Activated effector memory CD4-positive, alpha-beta T cell treated with anti-CD3 and anti-CD28 coated beads, Interleukin-2, amount 50 U/mL, for 16 hours (primary cell): ENCODE results near the gene NFKBIZ.
"Not testable (repeated sequence)": the region's sequence is repeated elsewhere in the genome, so short reads cannot be mapped to it uniquely, and the experiment has no call there.

Experiments
- DNase-seq: peaks from one replicate; pipeline ENCODE4 v3.0.0-alpha.2; 2020

NFKBIZ gene

DNA sequence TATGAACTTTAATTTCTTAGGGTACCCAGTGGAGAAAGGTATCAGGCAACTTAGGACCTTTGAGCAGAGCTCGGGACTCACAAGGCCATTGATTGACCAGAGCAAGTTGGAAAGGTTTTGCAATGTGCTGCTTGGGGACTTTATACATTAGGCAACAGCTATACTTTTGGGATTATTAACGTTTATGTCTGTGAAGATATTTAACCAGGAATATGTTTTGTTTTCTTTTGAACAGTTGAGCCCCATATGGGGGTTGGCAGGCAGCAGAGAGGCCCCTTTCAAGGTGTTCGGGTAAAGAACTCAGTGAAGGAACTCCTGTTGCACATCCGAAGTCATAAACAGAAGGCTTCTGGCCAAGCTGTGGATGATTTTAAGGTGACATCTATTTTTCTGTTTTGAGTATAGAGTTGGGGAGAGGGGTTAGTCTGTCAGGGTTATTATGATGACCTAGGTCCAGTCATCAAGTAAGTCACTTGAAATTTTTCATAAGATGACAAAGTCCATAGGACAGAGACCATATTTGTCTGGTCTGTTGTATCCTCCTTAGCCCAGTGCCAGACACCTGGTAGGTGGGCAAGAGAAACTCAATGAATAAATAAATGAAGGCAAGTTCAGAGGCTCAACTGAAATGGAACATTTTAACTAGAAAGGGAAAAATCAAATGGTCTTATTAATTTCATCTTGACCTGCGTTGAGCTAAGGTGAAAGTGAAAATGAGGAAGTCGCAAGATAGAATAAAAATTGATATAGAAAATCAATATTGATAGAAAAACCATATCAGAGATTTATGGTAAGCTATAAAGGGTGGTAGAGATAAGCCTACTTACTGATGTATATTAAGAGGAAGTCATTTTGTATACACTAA lies 2.8 kb downstream of the NFKBIZ start:
- no peak for DNase-seq

DNA sequence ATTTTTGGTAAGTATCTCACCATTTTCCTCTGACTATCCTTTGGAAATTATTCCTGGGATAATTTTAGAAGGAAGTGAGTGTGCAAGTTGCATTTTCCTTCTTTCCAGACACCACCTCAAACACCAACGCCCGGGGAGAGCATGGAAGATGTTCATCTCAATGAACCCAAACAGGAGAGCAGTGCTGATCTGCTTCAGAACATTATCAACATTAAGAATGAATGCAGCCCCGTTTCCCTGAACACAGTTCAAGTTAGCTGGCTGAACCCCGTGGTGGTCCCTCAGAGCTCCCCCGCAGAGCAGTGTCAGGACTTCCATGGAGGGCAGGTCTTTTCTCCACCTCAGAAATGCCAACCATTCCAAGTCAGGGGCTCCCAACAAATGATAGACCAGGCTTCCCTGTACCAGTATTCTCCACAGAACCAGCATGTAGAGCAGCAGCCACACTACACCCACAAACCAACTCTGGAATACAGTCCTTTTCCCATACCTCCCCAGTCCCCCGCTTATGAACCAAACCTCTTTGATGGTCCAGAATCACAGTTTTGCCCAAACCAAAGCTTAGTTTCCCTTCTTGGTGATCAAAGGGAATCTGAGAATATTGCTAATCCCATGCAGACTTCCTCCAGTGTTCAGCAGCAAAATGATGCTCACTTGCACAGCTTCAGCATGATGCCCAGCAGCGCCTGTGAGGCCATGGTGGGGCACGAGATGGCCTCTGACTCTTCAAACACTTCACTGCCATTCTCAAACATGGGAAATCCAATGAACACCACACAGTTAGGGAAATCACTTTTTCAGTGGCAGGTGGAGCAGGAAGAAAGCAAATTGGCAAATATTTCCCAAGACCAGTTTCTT lies 3.9 kb downstream of the NFKBIZ start:
- no peak for DNase-seq

- DNase-seq, result no peak
These were observed 4.7 kb downstream of the NFKBIZ start for GRCh38 chr3:101853982-101854381.

- DNase-seq, result no peak
These were observed 5.4 kb downstream of the NFKBIZ start for GRCh38 chr3:101854608-101855304.

GRCh38 chr3:101857301-101857741 lies 8.0 kb downstream of the NFKBIZ start:
- no peak for DNase-seq

DNA sequence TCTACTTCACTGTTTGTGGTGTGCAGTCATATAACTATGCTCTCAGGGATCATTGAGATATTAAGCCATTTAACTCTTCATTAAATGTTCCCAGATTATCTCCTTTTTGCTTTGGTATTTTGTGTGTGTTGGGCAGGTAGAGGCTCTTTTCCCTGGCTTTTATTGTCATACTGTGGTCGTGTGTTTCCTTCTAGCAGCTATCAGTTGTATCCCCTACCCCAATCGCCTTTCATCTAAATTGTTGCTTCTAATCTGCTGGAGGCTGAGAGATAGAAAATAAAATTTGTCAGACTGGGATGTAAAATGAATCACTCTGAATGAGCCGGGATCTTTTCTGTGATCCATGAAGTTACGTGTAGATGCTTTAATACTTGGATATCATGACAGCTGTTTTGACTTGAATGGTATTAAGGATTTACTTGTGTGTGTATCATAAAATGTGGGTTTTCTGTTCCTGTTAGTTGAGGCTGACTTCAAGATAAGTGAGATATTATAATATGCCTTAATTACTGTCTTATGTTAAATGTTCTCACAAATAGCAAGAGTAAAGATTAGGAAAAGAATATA lies 9.2 kb downstream of the NFKBIZ start:
- no peak for DNase-seq

DNA sequence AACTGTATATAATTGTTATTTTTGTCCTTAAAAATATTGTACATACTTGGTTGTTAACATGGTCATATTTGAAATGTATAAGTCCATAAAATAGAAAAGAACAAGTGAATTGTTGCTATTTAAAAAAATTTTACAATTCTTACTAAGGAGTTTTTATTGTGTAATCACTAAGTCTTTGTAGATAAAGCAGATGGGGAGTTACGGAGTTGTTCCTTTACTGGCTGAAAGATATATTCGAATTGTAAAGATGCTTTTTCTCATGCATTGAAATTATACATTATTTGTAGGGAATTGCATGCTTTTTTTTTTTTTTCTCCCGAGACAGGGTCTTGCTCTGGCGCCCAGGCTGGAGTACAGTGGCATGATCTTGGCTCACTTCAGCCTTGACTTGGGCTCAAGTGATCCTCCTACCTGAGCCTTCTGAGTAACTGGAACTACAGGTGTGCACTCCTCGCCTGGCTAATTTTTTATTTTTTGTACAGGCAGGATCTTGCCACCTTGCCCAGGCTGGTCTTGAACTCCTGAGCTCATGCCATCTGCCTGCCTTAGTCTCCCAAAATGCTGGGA lies 10.7 kb downstream of the NFKBIZ start:
- DNase-seq, result no peak

DNA sequence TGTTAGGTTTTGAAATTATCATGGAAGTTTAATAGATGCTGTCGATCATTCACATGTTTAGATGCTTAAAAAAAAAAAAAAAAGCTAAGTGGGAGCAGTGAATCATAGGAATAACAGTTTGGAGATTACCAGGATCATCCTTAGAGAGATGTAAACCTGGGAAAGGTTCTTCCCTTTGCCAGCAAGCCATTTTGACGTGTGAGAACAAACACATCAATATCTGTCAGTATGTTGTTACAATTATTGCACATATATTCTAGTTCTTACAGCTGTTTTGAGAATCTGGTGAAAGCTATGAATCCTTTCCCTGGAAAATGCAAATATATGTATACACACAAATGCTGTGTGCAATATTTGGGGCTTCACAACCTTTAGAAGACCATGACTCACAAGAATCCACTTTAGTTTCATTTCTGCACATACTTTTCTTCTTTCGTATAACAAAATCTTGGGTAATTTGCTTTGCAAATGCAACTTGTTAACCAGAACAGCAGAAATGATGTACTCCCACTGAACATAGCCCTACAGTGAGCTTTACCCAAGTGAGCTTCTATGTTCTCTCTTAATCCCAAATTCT lies 12.0 kb downstream of the NFKBIZ start:
- DNase-seq, result no peak

DNA sequence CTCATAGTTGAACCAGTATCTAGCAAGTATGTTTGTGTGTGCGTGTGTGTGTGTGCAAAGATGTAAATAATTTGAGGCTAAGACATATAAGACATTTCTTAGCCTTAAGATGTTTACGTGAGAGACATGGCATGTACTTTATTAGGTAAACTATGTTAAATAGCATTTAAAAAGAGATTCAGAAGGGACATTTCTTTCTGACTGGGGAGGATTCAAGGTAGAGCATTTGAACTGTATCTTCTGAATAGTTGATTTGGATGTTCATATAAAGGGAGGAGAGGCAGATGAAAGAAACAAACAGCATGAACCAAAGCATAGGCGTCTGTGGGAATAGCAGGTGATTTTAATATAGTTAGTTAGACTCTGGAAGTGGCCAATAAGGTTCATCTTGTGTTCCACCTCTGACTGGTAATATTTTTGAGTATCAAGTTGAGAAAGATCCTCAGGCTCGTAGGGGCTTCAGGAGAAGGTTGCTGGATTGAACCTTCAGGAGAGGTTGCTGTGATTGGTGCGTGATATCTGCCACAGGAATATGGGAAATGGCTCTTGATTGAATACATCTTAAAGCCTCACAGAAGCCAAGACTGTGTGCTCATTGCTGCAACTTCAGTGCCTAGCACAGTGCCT lies 12.6 kb downstream of the NFKBIZ start:
- no peak for DNase-seq

- DNase-seq, result no peak
These were observed 13.3 kb downstream of the NFKBIZ start for GRCh38 chr3:101862416-101863165.

DNA sequence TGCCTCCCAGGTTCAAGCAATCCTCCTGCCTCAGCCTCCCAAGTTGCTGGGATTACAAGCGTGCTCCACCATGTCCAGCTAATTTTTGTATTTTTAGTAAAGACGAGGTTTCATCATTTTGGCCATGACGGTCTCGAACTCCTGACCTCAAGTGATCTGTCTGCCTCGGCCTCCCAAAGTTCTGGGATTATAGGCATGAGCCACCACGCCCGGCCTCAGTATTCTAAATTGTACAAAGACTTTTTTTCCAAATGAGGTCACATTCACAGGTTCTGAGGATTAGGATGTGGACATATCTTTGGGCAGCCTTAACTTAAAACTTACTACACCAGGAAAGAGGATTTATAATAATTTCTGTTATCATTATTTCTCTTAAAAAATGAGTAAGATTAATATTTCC lies 15.6 kb downstream of the NFKBIZ start:
- not testable (repeated sequence) for DNase-seq

DNA sequence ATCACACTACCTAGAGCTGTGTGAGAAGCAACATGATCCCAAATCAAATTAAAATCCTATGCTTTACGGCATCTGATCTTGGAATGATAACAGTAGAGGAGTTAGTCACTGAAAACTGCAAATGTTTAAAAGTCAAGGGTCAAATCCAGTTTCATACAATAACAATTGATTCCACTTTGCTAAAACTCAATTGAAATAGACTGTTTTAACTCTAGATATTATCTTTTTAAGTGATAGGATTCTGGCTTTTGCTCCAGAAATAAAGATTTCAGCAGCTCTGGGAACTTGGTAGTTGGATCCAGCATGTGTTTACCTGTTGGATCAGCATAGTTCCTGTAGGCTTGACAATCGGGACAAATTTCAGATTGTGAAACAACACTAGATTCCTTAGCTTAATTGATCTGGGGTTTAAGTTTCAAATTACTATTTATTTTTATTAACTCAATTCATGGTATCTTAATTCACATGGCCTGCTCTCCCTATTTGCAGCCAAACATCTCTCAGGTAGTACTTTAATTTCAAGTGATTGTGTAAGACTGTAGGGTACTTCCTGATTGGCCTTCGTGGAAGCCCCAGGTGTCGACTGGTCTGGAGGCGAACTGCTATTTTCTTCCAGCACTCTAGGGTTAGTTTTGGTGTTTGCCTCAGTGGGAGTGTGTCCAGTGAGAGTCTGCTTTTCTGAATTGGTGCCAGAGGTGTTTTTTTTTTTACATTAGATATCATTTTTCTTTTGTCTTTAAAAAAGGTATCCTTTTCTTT lies 16.6 kb downstream of the NFKBIZ start:
- no peak for DNase-seq

GRCh38 chr3:101867511-101867910 lies 18.2 kb downstream of the NFKBIZ start:
- DNase-seq, result no peak

- DNase-seq, result no peak
These were observed 18.7 kb downstream of the NFKBIZ start for GRCh38 chr3:101867996-101868395.

DNA sequence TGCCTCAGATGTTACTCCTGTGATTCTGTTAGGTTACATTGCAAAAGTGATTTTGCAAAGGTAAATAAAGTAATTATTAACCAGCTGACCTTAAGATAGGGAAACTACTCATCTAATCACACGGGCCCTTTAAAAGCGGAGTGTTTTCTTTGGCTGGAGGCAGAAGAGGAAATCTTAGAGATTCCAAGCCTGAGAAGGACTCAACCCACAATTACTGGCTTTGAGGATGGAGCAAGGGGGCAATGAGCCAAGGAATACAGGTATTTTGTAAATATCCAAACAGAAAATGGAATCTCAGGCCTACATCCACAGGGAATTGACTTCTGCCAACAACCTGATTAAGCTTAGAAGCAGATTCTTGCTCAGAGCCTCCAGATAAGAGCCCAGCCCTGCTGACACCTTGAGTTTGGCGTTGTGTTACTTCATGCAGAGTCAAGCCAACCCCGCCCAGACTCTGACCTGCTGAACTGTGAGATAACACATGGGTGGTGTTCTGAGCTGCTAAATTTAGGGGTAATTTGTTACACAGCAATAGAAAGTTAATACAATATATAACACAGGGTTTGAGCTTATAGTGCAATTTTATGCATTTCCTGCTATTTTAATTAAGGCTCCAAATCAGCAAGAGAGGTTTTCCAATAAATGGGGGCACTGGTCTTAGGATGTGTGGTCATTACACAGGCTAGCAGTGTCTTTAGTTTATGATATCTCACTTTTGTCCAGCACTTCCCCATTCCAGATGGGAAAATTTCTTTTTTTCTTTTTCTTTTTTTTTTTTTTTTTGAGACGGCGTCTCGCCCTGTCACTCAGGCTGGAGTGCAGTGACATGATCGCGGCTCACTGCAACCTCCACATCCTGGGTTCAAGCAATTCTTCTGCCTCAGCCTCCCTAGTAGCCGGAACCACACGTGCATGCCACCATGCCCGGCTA lies 19.5 kb downstream of the NFKBIZ start:
- DNase-seq, result no peak

GRCh38 chr3:101870138-101870537 lies 20.8 kb downstream of the NFKBIZ start:
- no peak for DNase-seq

GRCh38 chr3:101873619-101874018 lies 24.3 kb downstream of the NFKBIZ start:
- no peak for DNase-seq

DNA sequence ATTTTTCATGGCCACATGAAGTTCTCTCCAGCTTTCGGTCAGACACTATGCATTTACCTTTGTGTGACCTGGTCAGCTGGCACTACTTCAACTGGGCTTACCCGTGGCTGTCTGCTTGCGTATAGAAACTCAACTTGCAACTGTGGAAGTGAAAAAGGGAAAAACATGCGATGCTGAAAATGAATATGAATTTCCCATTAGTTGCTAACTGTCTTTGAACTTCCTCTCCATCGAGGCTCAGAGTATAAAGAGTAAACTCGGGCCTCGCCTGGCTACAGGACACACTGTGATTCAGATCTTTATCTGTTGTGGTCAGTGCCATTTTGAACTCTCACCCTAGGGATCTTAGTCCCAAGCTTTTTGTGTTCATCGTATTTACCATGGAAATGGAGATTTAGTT lies 26.8 kb downstream of the NFKBIZ start:
- no peak for DNase-seq

DNA sequence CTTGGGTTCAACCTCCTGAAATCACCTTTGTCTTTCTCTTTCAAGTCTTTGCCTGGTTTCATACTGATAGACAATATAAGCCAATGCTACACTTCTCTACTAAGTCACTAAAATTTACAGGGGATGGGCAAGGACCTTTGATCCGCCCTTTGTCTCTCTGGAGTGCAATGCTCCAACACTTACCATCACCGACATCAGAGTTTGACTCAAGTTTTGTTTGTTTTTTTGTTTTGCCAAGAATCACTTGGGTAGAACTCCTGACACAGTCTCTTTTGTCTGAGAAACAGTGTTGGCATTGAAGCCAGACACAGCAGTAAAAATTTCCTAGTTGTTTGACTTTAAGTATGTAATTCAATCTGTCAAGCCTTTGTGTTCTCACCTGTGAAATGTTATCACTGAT lies 29.3 kb downstream of the NFKBIZ start:
- DNase-seq, result no peak
